A172 (cell line): ENCODE data around the gene PTF1A. TPM values are rescaled to one million over a fixed set of nuclear protein-coding genes. Genes with fewer than 3 reads are reported as not detected.

Experiments used
- DNase-seq: peaks from one replicate; pipeline ENCODE4 v3.0.0-alpha.2; 2015; ENCODE audit warnings: low spot score
- total RNA-seq: library from RNA; depleted of rRNA; stranded (reverse); fragments of >200 nt; shearing (Covaris generic); gene quantifications from 2 replicates; pipeline ENCODE4 v1.2.3, GENCODE V29; 2014

Gene PTF1A
- total RNA-seq, 1 experiment from 2014 or later: not detected

DNA sequence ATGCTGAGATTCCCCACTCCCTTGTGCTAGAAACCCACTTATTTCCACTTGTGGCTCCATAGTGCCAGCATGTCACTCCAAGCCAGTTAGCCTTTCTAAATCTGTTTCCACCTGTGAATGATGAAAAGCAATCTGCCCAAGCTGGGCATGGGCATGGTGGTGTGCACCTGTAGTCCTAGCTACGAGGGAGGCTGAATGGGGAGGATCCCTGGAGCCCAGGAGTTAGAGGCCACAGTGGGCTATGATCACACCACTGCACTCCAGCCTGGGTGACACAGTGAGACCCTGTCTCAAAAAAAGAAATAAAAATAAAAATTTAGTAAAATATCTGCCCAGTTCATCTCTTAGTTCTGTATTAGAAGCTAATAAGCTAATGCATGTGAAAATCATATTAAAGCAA, 5.0 kb upstream of the PTF1A start:
- no peak for DNase-seq

DNA sequence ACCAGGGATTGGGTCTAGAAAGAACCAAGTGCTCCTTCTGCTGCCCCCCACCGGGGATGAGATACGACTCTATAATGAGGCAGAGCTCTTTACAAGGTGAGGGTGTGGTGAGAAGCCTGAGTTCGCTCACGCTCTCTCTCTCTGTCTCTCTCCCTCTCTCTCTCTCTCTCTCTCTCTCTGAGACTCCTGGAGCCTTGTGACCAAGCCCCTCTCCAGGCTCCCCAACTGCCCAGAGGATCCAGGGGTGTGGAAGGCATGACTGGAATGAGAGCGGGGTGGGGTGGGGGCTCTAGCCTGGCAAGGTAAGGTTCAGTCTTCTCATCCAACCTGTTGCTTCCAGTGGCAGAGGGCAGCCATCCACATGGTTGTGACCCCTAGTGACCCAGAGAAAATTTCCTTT, 3.1 kb upstream of the PTF1A start:
- DNase-seq: no peak

DNA sequence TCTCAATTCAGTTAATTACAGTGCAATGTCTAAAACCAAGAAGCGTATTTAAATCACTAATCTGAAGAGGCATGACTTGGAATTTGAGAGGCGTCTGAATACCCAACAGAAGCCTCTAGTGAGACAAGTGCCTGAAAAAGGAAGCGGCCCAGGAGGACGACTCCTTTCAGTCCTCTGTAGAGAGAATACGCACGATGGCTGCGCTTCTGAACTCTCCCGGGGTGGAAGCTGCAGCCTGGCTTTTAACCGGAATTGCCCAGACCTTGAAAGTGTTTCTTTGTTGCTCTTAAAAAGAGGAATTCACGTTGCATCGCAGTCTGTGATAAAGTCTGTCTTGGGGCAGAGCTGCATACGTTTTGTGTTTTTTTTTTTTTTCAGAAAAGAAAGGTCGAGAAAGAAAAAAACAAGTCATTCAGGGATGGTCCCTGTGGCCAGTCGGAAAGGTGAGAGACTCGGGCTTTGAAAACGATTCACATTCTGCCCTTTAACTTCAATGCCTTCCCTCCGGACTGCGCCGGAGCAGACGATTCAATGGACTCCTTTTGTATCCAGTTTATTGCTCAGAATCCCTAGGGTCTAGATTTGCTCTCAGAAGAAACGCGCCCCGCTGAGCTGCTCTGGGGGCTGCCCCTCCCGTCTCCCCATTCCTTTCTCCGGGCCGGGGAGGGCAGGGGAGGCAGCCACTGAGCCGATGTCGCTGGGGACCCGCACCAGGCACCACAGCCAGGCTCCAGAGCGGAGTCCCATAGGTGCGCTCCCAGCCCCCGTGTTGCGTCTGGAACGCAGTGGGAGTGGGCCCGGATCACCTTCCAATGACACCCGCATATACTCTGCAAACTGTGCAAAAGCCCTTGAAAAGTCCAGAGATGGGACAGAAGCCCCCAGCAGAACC, 994 bp upstream of the PTF1A start:
- DNase-seq: no peak

DNA sequence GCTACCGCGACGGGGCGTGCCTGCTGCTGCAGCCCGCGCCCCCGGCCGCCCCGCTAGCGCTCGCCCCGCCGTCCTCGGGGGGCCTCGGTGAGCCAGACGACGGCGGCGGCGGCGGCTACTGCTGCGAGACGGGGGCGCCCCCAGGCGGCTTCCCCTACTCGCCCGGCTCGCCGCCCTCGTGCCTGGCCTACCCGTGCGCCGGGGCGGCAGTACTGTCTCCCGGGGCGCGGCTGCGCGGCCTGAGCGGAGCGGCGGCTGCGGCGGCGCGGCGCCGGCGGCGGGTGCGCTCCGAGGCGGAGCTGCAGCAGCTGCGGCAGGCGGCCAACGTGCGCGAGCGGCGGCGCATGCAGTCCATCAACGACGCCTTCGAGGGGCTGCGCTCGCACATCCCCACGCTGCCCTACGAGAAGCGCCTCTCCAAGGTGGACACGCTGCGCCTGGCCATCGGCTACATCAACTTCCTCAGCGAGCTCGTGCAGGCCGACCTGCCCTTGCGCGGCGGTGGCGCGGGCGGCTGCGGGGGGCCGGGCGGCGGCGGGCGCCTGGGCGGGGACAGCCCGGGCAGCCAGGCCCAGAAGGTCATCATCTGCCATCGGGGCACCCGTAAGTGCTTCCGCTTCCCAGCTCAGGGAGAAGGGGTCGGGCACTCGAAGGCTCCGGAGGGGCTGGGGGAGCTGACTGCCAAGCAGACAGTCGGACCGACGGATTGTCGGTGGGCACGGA, 761 bp downstream of the PTF1A start:
- DNase-seq: no peak

DNA sequence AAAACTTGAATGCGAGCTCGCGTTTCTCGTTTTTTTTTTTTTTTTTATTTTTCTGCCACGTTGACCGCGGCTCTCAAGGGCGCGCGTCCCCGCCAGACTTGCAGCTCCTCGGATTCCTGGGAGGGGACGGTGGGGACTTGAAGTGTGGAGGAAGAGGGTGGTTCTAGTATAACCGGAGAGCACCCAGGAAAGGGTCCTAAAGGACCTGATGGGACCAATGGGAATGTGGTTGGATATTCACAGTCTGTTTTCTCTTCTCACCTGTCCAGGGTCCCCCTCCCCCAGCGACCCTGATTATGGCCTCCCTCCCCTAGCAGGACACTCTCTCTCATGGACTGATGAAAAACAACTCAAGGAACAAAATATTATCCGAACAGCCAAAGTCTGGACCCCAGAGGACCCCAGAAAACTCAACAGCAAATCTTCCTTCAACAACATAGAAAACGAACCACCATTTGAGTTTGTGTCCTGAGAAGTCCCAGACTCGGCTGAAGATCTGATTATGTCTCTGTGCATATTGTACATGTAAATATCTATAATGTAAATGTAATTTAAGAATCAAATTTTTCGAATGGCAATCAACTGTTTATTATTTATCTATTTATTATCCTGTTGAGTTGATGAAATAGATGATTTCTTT, 1.4 kb downstream of the PTF1A start:
- DNase-seq: no peak

DNA sequence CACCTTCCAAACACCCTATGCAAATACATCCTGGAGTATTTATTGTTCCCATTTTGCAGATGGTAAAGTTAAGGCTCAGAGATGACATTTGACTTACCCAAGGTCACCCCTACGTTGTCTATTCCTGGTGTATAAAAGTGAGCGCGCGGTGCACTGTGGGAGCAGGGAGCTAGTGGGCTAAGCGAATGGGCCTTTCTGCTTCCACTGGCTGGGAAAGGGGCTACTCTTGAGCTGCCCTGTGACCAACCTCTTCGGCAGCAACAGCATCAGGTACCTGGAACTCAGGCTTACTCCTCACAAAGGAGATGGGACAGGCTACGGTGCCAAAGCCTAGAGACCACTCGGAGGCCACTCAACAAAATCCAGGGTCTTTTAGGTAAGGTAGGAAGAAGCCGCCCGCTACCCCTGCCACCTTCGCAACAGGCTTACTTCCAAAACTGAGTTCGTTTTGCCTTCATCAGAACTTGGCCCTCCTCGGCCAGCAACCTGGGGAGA, 2.4 kb downstream of the PTF1A start:
- DNase-seq: no peak

DNA sequence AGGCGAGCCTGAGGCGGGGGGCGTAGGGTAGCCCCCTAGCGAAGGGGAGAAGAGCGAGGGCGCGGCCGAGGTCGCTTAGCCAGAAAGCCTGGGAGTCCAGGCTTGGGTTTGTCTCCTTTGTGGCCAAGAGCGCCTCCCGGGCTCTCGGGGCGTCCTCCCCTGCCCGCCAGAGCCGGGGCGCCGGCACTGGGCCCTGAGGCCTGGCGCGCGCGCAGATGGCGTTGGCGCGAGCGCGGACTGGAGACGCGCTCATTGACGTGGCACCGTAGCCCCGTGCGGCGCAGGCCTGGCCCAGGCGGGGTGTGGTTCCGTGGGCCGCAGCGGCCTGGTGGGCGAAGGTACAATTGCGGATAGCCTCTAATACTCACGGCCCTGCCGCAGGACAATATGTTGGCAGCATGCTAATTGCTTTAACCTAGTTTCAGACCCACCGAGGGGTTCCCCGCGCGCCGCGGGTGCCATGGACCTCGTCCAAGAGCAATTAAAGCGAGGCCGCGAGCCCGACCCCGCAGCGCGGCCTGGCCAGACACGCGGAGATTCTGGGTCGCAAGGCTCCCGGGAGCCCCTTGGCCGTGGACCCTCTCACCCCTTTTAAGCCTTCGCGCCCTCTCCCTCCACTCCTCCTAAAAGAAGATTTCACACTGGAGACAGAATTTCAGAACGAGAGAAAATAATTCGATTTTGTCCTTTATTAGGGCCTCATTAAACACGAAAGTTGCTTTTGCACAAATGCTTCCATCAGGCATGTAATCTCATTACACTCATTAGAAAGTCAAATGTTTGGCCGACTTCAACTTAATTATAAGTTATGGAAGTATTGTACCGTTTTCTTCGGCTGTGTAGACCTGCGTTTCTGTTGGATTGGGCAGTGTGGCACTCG, 3.1 kb downstream of the PTF1A start:
- DNase-seq: no peak

DNA sequence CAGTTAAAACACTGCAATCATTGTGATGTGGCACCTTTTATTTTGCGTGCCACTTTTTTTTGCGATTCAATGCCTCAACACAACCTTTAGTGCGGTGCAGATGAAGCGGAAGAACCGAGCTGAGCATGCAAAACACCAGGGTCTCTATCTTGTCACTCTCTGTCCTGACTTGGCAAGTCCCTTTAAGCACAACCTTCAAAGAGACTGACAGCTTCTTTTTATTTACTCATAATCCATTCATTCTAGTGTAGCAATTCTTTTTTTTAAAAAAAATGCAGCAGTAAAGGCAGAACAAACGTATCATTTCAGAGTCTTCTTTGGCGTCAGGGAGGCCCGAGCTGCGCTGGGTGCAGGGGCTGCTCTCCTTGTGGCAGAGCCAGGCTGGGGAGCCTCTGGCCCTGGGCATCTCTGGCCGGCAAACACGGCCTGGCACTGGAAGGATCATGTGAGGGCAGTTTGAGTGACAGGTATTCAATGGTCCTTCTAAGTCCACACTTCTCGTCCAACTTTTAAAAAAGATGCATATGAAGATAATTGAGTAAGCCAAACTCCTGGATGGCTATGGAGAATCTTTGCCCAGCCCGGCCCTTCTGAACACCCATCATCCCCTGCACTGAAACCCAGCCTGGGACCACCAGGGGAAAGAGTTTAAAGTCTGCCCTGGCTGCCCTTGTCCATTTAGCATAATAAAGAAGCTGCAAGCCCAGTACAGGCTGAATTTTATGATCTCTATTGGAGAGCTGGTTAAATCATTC, 3.9 kb downstream of the PTF1A start:
- DNase-seq: no peak

DNA sequence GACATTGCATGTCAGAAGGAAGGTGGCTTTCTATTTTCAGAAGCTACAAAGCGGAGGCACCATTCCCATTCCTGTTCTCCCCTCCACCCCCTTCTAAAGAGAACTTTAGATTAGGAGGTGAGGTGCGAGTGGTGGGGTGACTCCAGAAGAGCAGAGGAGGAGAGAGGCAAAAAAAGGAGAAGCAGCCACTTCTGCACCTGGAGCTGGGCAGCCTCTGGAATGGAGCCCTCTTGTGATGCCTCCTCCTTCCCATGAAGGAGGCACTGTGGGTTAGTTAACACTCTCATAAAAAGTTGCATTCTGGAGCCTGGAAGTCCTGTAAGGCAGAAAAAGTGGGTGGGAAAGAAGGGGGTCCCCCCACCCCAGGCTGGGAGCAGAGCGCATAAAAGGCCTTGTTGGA, 4.8 kb downstream of the PTF1A start:
- no peak for DNase-seq

DNA sequence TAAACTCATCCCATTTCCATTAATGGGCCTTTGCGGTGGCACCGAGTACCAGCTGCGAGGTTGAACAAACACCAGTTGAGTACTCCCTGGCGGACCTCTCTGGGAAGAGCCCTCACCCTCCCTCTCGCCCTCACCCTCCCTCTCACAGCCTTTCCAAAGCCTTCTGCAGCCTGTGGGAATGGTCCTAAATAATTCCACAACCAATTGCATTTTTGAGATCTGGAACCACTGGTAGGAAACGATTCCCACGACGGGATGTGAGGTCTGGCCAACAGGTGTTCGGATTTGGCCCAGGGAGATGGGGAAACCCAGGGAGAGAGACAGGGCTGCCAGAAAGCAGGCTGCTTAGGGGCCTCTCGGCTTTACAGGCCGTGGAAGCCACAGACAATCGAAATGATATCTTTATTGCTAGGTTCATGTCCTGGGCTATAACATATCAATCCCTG, 5.3 kb downstream of the PTF1A start:
- DNase-seq: no peak

DNA sequence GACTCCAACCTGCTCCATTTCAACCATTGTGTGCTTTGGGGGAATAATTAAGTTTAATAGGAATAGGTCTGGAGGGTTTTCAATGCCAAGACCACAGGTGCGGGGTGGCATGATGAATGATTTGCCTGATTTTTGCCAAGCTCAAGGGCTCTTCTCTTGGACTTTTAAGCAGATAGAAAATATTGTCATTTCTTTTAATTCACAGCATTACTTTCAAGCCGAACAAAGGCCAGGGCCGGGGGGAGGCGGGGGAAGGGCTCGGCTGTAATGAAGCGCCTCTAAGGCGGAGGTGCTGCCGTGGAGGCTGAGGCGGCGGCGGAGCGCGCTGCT, 6.5 kb downstream of the PTF1A start:
- no peak for DNase-seq

DNA sequence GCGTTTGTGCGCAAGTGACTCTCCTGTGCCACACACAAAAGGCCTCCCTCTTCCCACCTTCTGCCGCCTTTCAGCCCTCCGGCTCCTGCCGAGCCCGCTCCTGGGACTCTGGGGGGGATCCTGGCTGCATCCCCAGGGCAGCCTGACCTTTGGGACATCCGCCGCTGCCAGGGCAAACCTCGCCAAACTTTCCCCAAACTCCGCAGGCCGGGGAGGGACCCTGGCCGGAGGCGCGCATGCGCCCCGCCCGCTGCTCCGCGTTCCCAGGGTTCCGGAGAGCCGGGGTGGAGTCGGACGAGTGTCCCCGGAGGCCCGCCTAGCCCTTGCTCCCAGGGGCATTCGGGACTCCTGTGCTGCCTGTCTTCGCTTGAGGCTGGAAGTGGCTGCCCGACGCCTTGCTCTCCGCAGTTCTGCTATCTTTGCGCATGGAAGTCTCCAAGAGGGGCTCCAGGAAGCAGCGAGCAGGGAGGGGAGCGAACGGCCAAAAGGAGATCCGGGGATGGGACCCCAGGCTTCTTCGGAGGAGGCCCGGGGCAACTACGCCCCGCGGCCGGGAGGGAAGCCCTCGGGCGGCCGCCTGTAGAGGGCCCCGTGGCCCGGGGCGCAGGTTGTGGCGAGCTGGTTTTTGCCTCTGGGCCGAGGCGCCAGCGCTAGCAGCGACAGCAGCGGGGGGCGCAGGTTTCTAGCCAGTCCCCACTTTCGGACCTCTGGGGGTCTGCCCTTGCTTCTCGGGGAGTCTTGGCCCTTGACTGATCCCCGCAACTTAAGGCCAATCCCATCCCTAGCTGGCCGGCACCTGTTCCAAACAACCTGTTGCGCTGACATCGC, 7.0 kb downstream of the PTF1A start:
- DNase-seq: no peak

DNA sequence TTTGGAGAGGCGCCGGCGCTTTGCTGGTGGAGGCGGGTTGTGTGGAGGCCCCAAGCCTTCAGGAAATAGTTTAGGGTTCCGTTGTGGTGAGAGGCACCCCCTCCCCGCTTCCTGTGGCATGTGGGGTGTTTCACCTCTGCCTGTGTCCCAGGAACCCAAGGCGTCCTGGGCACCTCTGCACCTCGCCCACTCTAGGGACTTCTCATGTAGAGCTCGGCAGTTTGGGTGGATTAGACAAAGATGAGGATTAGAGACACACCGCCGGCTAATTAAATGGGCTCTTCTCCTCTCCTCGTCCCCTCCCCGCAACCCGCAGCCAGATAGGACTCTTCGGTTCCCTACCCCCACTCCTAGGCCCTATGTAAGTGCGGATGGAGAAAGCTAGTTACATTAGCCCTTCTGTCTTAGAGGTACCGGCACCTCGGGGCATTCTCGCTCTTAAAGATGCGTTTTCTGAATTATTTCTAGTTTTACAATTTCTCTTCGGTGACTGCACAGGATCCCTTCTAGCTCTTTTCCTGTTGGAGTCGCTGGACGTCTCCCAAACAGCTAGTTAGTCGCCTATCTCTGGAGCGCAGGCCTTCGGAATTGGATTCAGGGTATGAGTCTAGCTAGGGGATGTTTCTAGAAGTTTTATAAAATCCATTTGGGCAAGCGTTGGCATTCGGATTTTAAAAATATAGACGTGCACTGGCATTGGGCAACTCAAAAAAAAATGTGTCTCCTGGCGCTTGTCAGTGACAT, 7.8 kb downstream of the PTF1A start:
- DNase-seq: no peak

DNA sequence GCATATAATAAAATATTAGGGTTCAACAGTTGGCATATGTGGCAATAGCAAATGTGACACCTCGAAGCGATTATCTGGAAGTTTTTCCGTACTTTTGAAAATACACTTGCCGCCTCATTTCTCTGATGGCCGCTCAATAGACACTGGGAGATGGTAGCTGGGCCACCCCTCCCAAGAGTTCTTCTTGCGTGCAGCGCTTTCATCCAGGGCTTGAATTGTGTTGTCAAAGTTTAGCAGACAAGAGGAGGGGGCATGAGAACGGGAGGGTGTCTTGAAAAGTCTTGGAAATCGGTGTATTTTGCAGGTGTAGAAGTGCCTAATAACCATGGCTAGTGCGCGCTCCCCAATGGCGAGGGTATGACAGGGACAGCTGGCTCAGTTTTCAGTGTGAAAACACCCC, 8.5 kb downstream of the PTF1A start:
- no peak for DNase-seq

DNA sequence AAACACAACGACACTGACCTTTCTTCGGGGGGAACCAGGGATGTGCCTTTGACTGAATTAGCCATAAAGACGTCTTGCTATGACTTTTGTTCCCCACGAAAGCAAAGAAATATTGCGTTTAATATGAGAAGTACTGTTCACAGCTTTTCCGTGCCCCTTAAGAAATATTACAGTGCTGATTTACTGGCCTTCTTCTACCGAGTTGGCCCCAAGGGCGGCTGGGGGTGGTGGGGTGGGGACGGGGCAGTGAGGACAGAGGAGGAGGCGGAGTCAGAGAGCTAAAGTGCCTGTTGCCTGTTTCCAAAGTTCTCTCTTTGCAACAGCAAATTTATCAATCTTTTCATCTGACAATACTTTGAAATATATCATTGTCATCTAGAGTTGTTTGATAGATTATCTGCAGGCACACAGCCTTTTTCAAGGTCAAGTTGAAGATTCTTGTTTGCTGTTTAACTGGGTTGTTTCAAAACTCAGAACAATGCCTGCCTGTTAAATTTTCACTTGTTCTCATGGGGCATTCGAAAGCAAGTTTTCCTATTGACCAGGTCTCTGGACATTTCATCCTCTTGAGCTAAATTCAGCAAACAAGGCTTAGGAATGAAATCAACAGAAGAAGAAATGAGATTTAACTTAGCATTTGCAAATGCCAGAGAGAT, 9.0 kb downstream of the PTF1A start:
- no peak for DNase-seq

DNA sequence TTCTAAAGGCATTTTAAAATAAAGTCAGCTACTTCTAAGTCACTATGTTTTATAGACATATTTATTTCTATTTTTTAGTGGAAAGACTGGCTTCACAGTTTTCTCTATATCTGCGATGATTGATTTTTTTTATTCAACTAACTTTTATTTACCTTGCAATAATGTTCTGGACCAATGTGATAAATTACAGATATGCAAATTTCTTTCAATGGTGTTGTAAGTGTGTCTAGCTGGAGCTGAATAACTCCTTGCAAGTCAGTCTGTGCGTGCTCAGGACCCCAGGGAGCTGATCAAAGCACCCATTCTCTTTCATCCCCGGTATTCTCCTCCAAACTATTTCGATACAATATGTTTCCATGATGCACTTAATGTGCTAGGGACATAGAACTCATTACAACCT, 9.7 kb downstream of the PTF1A start:
- DNase-seq: no peak

DNA sequence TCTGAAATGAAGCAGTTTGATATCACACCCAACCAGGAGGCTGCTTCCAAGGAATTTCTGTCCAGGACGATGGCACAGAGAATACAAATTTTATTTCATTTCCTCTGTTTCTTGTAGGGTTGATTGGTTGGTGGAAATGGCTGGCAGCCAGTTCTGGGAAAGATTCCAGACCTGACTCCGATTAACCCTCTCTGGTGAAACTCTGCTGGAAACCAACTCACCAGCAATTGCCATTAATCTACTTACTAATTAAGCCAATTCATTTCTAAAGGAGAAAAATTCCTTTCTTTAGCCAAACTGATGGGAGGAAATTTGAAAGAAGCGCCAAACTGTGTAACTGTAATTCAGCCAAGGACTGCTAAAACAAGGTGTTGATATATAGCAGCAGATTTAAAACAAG, 10.7 kb downstream of the PTF1A start:
- no peak for DNase-seq
